Naive B cell (primary cell): Measurements from ENCODE around the gene MAB21L3. TPM values are rescaled to one million over a fixed set of nuclear protein-coding genes. Genes with fewer than 3 reads are reported as not detected.
A peak's percentile ranks its signal among the peaks of the same experiment; 100 is the strongest.

Experiments used
- ATAC-seq, 2 donors: fragments of 150-1000 bp; cut with Tn5 transposase; 2 replicates each; pipeline ENCODE4 v1.10.0; 2021; ENCODE audit warnings: low read depth in 2 of 2, mild to moderate bottlenecking in 2 of 2, moderate library complexity in 2 of 2
- DNase-seq: peaks from one replicate; pipeline ENCODE4 v3.0.0; 2022
- H3K27ac Mint-ChIP-seq, 6 donors: one replicate each; pipeline ENCODE4 v1.8.0; 2020 to 2022; ENCODE audit warnings: mild to moderate bottlenecking in 6 of 6, mixed read lengths in 6 of 6, moderate library complexity in 5 of 6, inconsistent platforms in 2 of 6
- H3K27me3 Mint-ChIP-seq, 3 donors: one replicate each; pipeline ENCODE4 v1.8.0; 2021 to 2022; ENCODE audit warnings: mixed read lengths in 3 of 3, mild to moderate bottlenecking in 1 of 3
- H3K36me3 Mint-ChIP-seq, 2 donors: one replicate each; pipeline ENCODE4 v1.8.0; 2020 to 2022; ENCODE audit warnings: mixed read lengths in 2 of 2, inconsistent platforms in 1 of 2, mild to moderate bottlenecking in 1 of 2
- H3K4me1 Mint-ChIP-seq, 3 donors: one replicate each; pipeline ENCODE4 v1.8.0; 2020 to 2022; ENCODE audit warnings: mixed read lengths in 3 of 3, inconsistent platforms in 1 of 3, mild to moderate bottlenecking in 1 of 3, moderate library complexity in 1 of 3
- H3K4me3 Mint-ChIP-seq, 8 donors: one replicate each; pipeline ENCODE4 v1.8.0; 2020 to 2022; ENCODE audit warnings: mild to moderate bottlenecking in 8 of 8, mixed read lengths in 8 of 8, moderate library complexity in 8 of 8, inconsistent platforms in 2 of 8
- H3K9me3 Mint-ChIP-seq, 7 donors: one replicate each; pipeline ENCODE4 v1.8.0; 2020 to 2022; ENCODE audit warnings: mixed read lengths in 7 of 7, mild to moderate bottlenecking in 5 of 7, inconsistent platforms in 2 of 7, moderate library complexity in 1 of 7
- polyA plus RNA-seq, 6 donors: library from polyadenylated mRNA; unstranded; fragments of 300-500 nt; fragmentation: Illumina TruSeq; gene quantifications; one replicate each; pipeline ENCODE4 v1.2.3, GENCODE V29; 2021; ENCODE audit warnings: low read depth in 6 of 6

Gene MAB21L3
- polyA plus RNA-seq, 6 donors from 2014 or later, result 0.08 TPM; not detected in 5

DNA sequence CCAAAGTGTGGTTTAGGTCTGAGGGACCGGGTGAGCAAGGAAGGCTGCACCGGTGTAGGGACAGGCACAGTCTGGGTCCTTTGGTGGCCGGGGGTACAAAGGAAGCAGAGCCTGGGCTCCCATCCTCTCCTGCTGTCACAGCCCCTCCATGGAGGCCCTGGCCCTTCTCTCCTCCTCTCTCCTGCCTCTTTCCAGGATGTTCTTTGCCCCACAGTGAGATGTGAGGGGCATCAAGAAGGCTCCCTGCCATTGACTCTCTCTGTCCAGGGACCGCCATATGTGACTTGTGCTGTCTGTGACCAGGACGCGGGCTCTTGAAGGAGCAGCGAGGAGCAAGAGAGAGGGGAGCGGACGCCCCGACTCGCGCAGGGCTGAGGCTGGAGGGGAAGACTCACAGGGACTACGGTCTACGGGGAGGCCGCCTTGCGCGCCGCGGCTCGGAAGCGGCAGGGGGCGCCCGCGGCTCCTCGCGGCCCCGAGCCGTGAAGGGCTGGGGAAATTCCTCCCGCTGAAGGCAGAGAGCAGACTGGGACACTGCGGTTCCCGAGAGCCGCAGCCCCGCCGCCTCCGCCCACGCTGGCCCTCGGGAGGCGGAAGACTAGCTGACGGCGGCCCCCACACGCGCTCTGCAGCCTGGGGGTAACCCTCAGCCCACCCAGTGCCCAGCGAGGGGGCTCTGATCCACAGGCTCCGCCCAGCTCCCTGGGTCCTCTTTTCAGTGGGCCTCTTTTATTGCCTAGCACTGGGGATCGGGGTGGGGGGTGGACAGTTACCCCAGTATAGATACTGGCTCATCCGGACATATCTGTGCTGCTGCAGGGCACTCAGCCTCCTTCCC, 40.8 kb downstream of the MAB21L3 start:
- no peaks in the 10 kb centered on the region for H3K36me3 Mint-ChIP-seq
- peak overlapping the region in 7 of 8 donors; percentile 7 to 84 (median 57) for H3K4me3 Mint-ChIP-seq
- H3K27me3 Mint-ChIP-seq, result peaks cover 8 to 41% (median 36%) of the 10 kb centered on the region in 3 donors
- H3K27ac Mint-ChIP-seq, result peak overlapping the region in 2 of 6 donors; percentile 31 to 75
- ATAC-seq (peak; percentile 95 to 96), DNase-seq (peak; percentile 61)
- peaks cover 0 to 3% (median 0%) of the 10 kb centered on the region in 7 donors for H3K9me3 Mint-ChIP-seq
- peaks cover 4 to 7% (median 7%) of the 10 kb centered on the region in 3 donors for H3K4me1 Mint-ChIP-seq

- no peaks in the 10 kb centered on the region for H3K36me3 Mint-ChIP-seq
- ATAC-seq, result no peak
- no peak overlapping the region for H3K27ac Mint-ChIP-seq
- H3K4me1 Mint-ChIP-seq, result peaks cover 4 to 7% (median 7%) of the 10 kb centered on the region in 3 donors
- peaks cover 0 to 5% (median 0%) of the 10 kb centered on the region in 7 donors for H3K9me3 Mint-ChIP-seq
- no peak for DNase-seq
- peaks cover 8 to 37% (median 35%) of the 10 kb centered on the region in 3 donors for H3K27me3 Mint-ChIP-seq
- peak overlapping the region in 4 of 8 donors; percentile 36 to 73 (median 52) for H3K4me3 Mint-ChIP-seq
Measured at GRCh38 chr1:116152577-116152943, 41.4 kb downstream of the MAB21L3 start.

- H3K27ac Mint-ChIP-seq, result peak overlapping the region in 1 of 6 donors; percentile 23
- H3K4me1 Mint-ChIP-seq, result peaks cover 4 to 7% (median 7%) of the 10 kb centered on the region in 3 donors
- peak overlapping the region in 1 of 8 donors; percentile 5 for H3K4me3 Mint-ChIP-seq
- no peaks in the 10 kb centered on the region for H3K36me3 Mint-ChIP-seq
- DNase-seq, result no peak
- H3K9me3 Mint-ChIP-seq, result peaks cover 0 to 10% (median 2%) of the 10 kb centered on the region in 7 donors
- H3K27me3 Mint-ChIP-seq, result peaks cover 8 to 37% (median 35%) of the 10 kb centered on the region in 3 donors
- ATAC-seq, result no peak
Measured at GRCh38 chr1:116152950-116153691, 41.9 kb downstream of the MAB21L3 start.

DNA sequence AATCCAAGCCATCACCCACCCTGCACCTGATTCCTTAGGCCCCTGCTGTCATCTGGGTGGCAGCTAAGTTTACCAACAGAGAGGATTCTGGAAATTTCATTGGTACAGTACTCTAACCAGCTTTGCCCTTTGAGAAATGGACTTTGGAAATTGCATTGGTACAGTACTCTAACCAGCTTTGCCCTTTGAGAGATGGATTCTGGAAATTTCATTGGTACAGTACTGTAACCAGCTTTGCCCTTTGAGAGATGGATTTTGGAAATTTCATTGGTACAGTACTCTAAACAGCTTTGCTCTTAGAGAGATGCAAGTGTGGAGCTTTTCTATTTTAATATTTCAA, 42.5 kb downstream of the MAB21L3 start:
- no peak for ATAC-seq
- H3K27ac Mint-ChIP-seq, result no peak overlapping the region

DNA sequence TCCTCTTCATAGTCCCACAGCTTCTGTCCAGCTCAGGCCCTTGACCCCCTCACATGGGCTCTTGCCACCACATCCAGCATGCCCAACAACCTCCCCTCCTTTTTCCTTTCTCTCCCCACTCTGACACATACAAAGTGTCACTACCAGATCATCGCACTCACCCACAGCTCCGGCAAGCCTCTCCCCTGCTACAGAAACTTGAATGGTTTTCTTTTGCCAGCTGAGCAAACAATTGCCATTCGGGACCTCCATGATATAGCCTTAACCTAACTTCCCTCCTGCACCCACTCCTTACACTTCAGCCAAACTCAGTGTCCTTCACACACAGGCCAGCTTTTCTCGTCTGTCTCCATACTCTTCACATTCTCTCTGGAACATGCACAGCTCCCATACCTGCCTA, 43.3 kb downstream of the MAB21L3 start:
- DNase-seq (no peak), ATAC-seq (no peak)
- Mint-ChIP-seq H3K9me3 (peaks cover 0 to 21% (median 3%) of the 10 kb centered on the region in 7 donors), H3K27me3 (peaks cover 11 to 32% (median 23%) of the 10 kb centered on the region in 3 donors), H3K27ac (no peak overlapping the region), H3K4me3 (no peak overlapping the region), H3K4me1 (peaks cover 4 to 7% (median 7%) of the 10 kb centered on the region in 3 donors), H3K36me3 (no peaks in the 10 kb centered on the region)

More for the DNA sequence above, 42.5 kb downstream of the MAB21L3 start:
- Mint-ChIP-seq H3K4me1 (peaks cover 4 to 7% (median 7%) of the 10 kb centered on the region in 3 donors), H3K36me3 (no peaks in the 10 kb centered on the region), H3K9me3 (peaks cover 0 to 15% (median 3%) of the 10 kb centered on the region in 7 donors), H3K4me3 (peak overlapping the region in 1 of 8 donors; percentile 5), H3K27me3 (peaks cover 8 to 36% (median 32%) of the 10 kb centered on the region in 3 donors)
- DNase-seq, result no peak

DNA sequence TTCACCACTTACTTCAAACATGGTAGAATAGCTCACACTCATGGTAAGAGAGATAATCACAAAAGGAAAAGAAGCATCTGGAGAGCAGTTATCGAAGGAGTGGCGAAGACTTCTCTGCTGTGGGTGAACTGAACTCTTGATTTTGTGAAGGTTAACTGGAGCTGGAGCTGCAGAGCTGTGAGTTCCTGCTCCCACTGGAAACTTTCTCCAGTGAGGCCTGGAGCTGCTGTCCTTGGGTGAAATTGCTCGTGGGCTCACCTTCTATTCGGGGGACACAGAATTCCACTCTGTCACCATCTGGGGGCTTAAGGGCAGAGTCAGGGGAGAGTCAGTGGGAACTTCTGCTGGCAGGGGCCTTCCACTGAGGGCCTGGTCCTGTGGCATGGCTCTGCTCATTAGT, 45.9 kb downstream of the MAB21L3 start:
- Mint-ChIP-seq H3K27me3 (peaks cover 4 to 20% (median 10%) of the 10 kb centered on the region in 3 donors), H3K4me1 (no peaks in the 10 kb centered on the region), H3K9me3 (peaks cover 0 to 21% (median 5%) of the 10 kb centered on the region in 7 donors), H3K27ac (no peak overlapping the region), H3K36me3 (no peaks in the 10 kb centered on the region), H3K4me3 (no peak overlapping the region)
- ATAC-seq (no peak), DNase-seq (no peak)

GRCh38 chr1:116159177-116159576, 48.0 kb downstream of the MAB21L3 start:
- Mint-ChIP-seq H3K36me3 (no peaks in the 10 kb centered on the region), H3K4me3 (no peak overlapping the region), H3K4me1 (no peaks in the 10 kb centered on the region), H3K9me3 (peaks cover 0 to 21% (median 5%) of the 10 kb centered on the region in 7 donors), H3K27ac (peak overlapping the region in 1 of 6 donors; percentile 57), H3K27me3 (peaks cover 4 to 19% (median 10%) of the 10 kb centered on the region in 3 donors)
- DNase-seq, result no peak
- ATAC-seq, result no peak

GRCh38 chr1:116159611-116160010, 48.4 kb downstream of the MAB21L3 start:
- H3K27me3 Mint-ChIP-seq, result peaks cover 4 to 15% (median 6%) of the 10 kb centered on the region in 3 donors
- H3K36me3 Mint-ChIP-seq, result no peaks in the 10 kb centered on the region
- H3K4me3 Mint-ChIP-seq, result no peak overlapping the region
- no peak overlapping the region for H3K27ac Mint-ChIP-seq
- DNase-seq (no peak), ATAC-seq (no peak)
- H3K4me1 Mint-ChIP-seq, result no peaks in the 10 kb centered on the region
- H3K9me3 Mint-ChIP-seq, result peaks cover 0 to 21% (median 3%) of the 10 kb centered on the region in 7 donors

- Mint-ChIP-seq H3K9me3 (peaks cover 0 to 21% (median 3%) of the 10 kb centered on the region in 7 donors), H3K36me3 (no peaks in the 10 kb centered on the region), H3K27me3 (peaks cover 0 to 6% (median 4%) of the 10 kb centered on the region in 3 donors), H3K27ac (no peak overlapping the region), H3K4me3 (peak overlapping the region in 1 of 8 donors; percentile 5), H3K4me1 (no peaks in the 10 kb centered on the region)
- ATAC-seq (no peak), DNase-seq (no peak)
Measured at GRCh38 chr1:116161390-116161789, 50.2 kb downstream of the MAB21L3 start.

DNA sequence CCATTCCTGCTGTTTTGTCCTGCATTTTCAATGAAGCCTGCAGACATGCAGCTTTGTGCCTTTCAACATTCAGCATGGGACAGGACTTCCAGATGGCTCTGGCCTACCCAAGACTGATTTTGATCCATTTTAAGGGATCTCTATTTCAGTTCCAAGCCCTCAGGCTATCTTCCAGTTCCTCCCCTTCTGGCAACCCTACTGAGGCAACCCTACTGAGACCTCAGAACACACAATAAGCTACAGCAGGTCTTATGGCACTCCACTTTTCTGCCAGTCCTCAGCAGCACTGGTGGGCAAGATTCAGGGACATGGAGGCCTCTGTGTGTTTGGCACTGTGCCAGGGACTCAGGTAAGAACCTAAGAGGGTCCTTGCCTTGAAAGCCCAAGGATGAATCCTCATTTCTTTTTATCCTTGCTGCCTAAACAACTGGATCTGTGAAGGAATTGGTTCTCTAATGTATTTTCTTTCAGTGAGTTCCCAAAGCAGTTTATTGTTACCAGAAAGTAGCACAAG, 50.7 kb downstream of the MAB21L3 start:
- DNase-seq, result no peak
- Mint-ChIP-seq H3K27me3 (peaks cover 0 to 4% (median 1%) of the 10 kb centered on the region in 3 donors), H3K4me3 (no peak overlapping the region), H3K4me1 (no peaks in the 10 kb centered on the region), H3K36me3 (no peaks in the 10 kb centered on the region), H3K9me3 (peaks cover 0 to 19% (median 3%) of the 10 kb centered on the region in 7 donors), H3K27ac (no peak overlapping the region)
- no peak for ATAC-seq

- Mint-ChIP-seq H3K4me1 (peaks cover 6 to 11% (median 10%) of the 10 kb centered on the region in 3 donors), H3K9me3 (peaks cover 0 to 7% (median 3%) of the 10 kb centered on the region in 7 donors), H3K27me3 (peaks cover 5 to 14% (median 11%) of the 10 kb centered on the region in 3 donors), H3K27ac (peak overlapping the region in 1 of 6 donors; percentile 81), H3K4me3 (no peak overlapping the region), H3K36me3 (no peaks in the 10 kb centered on the region)
- DNase-seq (no peak), ATAC-seq (no peak)
Measured at GRCh38 chr1:116163533-116163932, 52.3 kb downstream of the MAB21L3 start.

- H3K9me3 Mint-ChIP-seq, result peaks cover 0 to 4% (median 0%) of the 10 kb centered on the region in 7 donors
- H3K27me3 Mint-ChIP-seq, result peaks cover 8 to 19% (median 15%) of the 10 kb centered on the region in 3 donors
- peaks cover 12 to 17% (median 16%) of the 10 kb centered on the region in 3 donors for H3K4me1 Mint-ChIP-seq
- DNase-seq, result no peak
- H3K27ac Mint-ChIP-seq, result no peak overlapping the region
- ATAC-seq, result no peak
- no peaks in the 10 kb centered on the region for H3K36me3 Mint-ChIP-seq
- H3K4me3 Mint-ChIP-seq, result peak overlapping the region in 1 of 8 donors; percentile 22
Measured at GRCh38 chr1:116164150-116164549, 53.0 kb downstream of the MAB21L3 start.
